GM21723 (cell line): ENCODE results near the gene RAC3.

Experiments
- ATAC-seq: cut with Tn5 transposase; IDR thresholded peaks from one replicate; pipeline ENCODE4 v1.9.1; 2021; ENCODE audit warnings: mild to moderate bottlenecking, moderate library complexity; ENCODE audit not compliant: unreplicated experiment

RAC3 gene

DNA sequence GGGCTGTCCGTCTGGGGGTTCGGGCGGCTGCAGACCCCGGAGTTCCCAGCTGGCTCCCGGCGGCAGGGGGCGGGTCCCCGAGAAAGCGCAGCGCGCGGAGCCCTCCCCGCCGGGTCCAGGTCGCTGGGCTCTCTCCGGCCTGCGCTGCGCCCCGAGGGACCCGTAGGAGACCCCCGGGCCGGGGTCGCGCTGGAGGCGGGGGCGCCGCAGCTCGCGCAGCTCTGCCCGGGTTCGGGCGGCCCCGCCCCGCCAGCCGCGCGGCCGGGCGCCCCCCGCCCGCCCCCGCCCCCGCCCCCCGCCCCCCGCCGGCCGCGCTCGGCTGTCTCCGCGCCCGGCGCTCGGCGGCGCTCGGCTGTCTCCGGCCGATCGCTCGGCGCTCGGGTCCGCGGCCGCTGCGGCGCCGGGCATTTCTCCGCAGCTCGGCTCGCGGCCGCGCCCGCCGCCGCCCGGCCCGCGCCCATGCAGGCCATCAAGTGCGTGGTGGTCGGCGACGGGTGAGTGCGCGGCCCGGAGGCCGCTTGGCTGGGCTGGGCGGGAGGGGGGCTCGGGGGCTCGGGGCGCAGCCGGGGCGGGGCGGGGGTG, at the start of gene RAC3:
TSS of gene RAC3 (plus strand) at position 376 of the 582 bp plus-strand sequence. CDS start at position 460, 84 bp downstream.
- ATAC-seq: no peak

DNA sequence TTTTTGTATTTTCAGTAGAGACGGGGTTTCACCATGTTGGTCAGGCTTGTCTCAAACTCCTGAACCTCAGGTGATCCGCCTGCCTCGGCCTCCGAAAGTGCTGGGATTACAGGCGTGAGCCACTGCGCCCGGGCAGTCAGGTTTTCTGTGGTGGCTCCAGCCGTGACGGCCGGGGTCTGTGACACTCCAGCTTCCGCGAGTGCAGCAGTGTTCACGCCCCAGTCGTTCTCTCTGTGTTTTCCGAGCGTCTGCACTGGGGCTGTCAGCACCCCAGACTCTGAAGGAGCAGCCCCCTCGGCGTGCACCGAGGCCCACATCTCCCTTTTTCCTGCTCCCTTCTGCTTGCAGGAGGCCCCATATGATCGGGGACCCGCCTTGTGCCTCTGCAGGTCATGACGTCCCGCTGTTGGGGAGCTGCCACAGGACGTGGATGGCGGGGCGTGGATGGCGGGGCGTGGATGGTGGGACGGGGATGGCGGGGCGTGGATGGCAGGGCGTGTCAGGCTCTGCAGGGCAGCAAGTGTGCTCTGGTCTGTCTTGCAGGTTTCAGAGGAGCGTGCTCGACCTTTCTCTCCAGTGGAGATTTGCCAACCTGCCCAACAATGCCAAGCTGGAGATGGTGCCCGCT, 48.4 kb upstream of the RAC3 start:
- no peak for ATAC-seq

DNA sequence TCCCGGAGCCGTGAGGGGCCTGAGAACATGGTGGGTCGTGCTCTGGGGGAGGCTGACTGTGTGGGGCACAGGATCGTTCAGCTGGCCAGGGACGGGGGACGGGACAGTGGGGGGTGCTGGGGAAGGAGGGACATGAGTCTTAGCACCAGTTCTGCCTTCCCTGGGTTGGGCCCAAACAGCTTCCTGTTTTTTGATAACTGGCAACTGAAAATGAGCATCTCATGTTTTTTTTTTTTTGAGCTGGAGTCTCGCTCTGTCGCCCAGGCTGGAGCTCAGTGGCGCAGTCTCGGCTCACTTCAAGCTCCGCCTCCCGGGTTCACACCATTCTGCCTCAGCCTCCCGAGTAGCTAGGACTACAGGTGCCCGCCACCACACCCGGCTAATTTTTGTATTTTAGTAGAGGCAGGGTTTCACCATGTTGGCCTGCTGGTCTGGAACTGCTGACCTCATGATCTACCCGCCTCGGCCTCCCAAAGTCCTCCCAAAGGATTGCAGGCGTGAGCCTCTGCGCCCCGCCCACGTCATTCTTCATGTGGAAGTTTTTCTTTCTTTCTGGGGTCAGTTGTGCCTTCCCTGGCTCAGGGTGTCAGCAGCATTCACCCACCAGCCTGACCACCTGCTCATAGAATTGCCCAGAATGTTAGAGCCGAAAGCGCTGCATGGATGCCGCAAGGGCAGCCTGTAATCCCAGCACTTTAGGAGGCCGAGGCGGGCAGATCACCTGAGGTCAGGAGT, 47.7 kb upstream of the RAC3 start:
- ATAC-seq: no peak

DNA sequence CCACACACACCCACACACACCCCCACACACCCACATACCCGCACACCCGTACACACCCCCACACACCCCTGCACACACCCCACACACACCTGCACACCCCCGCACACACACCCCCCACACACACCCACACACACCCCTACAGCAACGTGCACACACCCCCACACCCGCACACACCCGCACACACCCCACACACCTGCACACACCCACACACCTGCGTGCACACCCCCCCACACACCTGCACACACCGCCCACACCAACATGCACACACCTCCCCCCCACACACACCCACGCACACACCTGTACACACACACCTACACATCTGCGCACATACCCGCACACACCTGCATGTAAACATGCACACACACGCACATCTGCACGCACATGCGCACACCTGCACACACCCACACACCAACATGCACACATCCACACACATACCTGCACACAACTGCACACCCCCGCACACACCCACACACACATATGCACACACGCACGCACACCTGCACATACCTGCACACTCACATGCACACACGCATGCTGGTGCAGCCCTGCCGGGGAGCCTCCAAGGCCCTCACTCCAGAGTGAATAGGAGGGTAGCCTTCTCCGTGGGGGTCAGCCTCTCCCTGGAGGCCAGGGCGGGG, 46.6 kb upstream of the RAC3 start:
- no peak for ATAC-seq

DNA sequence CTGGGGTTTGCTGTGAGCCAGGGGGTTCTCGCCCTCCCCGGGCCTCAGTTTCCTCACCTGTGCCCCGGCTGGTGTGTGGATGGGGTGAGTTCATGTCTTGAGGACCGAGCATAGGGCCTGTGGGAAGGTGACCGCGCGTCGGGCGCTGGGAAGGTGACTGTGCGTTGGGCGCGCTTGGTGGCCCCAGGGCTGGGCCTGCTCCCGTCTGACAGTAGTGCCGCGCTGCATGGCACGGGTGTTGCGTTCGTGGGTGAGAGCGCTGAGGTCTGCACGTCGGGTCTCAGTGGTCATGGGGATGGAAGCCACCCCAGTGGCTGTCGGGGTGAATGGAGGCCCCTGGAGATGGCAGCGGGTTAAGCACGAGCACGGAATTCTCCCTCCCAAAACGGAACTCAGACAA, 44.9 kb upstream of the RAC3 start:
- no peak for ATAC-seq

DNA sequence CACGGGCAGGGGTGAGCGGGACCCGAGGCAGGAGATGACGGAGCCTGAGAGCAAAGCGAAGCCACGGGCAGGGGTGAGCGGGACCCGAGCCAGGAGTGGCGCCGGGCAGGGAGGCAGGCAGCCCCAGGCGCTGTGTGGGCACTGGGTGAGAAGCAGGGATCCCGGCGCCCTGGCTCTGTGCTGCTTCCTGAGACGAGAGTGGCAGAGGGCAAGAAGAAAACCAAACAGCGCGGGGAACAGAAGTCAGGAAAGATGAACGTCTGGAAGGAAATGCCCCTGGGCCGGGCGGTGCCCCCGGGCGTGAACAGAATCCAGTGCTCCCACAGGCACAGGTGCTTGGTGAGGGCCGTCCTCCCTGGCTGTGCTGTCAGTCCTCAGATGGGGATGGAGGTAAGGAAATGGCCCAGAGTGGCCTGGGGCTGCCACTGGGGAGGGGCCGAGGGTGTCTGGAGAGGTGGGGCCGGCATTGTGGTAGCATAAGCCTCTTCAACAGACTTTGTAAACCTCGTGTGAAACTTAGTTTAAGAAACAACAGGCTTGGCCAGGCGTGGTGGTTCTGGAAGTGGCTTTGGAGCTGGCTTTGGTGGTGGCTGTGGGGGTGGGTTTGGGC, 44.2 kb upstream of the RAC3 start:
- no peak for ATAC-seq

DNA sequence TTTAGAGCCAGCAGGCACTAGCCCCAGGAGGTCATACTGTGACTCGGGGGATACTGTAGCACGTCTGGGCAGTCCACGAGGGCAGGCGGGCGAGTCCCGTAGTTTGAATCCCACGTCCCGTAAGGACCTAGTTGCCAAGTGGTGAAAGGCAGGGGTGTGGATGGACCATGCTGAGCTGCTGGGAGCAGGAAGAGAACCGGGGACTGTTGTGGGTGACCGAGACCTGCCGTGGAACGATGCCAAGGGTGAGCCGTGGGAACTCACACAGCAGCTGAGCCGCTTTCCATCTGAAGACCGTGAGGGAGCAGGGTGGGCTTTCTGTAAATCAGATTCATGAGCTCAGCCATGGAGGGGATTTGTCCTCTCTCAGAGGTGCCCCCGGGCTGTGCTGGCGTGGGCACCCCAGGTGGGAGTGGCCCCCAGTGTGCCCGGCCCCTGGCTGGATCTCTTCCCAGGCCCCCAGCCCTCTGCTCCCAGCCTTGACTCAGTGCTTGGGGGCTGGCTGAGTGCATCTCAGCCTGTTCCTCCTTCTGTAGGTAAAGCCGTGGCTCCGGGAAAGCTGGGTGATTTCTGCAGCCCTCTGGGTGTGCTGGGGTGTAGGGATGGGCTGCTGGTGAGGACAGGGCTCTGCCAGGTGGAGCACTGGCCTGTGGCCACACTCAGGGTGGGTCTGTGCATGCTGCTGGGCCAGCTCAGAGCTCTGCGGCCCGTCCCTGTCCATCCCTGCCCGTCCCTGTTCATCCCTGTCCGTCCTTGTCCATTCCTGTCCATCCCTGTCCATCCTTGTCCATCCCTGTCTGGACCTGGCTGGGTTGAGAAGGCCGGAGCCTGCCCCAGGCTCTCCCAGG, 40.4 kb upstream of the RAC3 start:
- ATAC-seq: no peak

DNA sequence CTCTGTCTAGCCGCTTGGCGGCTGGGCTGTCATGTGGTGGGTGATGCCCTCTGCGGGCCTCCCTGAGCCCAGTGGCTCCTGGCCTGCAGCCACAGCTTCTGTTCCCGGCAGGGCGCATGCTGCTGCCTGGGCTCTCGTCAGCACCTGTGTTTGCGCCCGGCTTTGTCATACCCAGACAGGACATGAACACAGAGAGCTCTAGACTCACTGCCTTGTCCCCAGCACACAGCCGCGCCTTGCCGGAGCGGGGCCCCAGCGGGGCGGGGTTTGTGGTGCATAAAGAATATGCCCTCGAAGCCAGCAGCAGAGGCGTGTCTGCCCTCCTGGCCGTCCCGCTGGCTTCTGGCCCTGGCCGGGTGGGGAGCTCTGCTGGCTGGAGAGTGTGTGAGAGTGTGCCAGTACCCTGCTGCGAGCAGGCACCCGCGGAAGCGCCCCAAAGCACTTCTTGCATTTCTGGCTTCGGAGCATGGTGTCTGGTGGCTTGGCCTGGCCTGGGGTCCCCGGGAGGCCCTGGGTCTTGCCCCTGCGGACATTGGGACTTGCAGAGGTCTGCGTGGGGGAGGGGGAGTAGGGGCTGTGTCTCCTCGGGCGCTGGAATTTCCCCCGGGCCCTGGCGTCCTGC, 39.7 kb upstream of the RAC3 start:
- ATAC-seq: no peak

DNA sequence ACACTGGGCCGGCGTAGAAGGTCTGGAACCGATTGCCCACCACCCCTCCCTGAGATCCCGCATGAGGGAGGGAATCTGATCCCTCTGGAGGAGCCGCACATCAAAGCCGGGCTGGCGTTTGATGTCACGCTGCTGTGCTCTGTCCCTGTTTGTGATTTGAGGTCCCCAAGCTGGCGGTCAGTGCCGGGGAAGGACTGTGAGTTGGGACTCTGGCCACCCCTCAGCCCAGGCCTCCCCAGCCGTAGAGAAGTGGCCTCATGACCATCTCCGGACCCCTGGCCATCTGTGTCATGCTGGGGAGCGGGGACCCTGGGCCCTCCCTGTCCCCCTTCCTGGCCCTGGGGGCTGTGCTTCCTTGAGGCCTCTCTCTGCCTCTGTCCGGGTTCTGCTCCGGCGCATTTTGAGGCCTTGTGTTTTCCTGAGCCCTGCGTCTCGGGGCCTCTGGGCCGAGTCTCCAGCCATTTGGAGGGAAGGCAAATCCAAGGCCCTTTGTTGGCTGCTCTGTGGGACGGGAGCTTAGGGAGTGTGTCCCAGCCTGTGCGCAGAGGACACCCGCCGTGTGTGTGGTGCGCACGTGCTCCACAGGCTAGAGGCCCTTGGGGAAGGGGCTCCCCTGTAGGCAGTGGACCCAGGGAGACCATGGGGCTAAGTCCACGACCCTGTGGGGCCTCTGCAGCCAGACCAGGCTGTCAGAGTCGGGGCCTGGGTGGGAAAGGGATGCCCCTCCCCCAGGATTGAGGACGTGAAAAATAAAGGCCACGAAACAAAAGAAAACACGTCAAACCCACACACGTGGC, 39.0 kb upstream of the RAC3 start:
- no peak for ATAC-seq

DNA sequence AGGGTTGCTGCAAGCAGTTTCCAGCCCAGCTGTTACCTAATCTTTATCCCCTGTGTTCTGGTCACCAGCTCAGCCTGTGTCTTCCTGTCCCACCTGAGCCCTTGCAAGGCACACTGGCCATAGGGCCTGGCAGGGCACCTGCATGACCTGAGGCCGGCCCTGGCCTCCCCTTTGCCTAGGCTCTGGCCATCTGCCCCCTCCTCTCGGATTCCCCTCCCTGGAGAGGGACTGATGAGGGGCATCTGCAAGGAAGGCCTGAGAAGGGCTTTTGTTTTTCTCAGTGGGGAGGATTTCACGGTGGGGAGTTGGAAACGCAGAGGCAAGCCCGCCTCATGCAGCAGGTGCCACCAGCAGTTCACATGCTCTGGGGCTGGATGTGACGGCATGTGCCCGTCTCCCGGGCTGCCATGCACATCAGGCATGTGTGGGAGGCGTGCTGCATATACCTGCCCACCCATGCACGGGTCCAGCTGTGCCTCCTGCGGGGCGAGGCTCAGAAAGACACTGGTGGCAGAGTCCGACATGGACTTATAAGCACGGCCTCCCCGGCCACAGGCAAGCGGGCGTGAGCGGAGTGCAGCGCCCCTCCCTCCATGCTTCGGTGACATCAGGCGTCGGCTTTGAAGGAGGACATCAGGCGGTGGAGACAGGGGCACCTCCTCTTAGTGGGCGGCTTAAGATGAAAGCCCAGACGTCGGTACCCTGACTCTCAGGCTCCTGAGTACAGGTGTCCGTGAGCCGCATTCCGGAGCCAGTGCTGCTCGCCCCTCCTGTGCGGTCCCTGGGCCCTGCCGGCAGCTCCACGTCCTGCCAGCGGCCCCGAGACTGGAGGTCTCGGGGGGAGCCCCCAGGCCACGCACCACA, 37.5 kb upstream of the RAC3 start:
- ATAC-seq: no peak

DNA sequence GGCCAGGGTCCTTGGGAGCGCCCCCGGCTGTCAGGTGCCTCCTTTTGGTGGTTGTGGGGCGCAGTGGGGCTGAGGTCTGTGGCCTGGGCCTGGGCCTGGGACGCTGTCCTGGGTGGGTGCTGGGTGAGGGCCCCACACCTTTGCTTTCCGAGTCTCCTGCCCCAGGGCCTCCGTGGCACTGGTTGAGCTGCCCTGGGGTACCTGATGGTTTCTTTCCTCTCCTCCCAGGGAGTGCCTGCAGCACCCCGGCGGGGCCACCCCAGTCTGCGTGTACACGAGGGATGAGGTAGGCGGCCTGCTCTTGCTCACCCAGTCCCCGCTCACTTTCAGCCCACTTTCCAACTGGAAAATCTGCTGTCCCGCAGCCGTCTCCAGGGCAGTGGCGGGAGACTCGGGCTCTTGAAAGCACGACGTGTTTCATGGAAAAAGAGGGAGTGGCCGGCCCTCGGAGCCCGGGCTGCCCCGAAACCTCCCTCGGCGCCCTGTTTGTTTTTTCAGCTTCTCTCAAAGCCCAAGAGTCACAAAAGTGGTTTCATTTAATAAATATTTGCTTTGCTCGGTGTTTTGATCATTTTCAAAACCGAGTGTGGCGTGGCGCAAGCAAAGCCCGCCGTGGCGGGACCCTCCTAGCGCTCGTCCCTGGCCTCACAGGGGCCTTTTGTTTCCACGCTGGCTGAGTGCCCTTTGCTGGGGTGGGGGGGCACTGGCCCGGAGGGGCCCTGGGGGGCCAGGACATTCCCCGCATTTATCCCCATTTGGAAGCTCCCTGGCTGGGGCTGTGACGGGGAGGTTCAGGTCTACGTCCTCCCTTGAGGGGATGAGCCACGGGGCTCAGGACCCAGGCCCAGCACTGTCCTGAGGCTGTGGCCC, 36.6 kb upstream of the RAC3 start:
- no peak for ATAC-seq

DNA sequence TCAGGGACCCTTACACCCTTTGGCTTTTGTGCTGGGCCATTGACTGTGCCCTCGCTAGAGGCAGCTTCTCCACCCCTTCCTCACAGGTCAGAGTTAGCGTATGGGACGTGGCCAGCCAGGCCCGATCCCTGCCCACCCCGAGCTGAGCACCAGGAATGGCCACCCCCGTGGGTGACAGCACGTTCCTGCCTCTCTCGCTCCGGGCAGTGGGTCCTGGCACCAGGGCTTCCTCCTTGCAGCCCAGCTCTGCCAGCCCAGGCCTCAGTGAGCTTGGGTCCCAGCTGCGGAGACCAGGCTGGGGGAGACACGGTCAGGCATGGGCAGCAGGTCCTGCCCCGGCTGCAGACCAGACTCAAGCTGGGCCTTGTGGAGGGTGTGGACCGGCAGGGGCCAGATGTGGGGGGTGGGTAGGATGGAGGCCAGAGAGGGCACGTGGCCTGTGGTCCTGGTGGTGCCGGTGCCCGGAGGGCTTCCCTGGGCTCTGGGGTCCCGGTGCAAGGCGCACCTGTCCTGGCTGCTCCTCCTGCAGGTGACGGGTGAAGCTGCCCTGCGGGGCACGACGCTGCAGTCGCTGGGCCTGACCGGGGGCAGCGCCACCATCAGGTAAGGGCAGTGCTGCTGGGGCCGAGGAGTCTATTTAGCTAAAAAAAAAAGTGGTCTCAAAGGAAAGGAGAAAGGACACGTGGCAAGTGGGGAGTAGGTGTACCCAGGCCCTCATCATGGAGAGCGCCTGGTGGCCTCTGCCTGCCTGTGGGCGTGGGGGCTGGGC, 35.8 kb upstream of the RAC3 start:
- no peak for ATAC-seq

DNA sequence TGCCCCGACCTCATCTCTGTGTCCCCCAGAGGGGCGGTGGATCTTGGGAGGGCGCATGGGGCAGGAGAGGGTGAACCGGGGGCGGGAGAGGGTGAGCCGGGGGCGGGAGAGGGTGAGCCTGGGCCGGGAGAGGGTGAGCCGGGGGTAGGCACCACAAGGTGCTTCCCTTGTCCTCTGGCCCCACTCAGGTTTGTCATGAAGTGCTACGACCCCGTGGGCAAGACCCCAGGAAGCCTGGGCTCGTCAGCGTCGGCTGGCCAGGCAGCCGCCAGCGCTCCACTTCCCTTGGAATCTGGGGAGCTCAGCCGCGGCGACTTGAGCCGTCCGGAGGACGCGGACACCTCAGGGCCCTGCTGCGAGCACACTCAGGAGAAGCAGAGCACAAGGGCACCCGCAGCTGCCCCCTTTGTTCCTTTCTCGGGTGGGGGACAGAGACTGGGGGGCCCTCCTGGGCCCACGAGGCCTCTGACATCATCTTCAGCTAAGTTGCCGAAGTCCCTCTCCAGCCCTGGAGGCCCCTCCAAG, 35.2 kb upstream of the RAC3 start:
- ATAC-seq: no peak

DNA sequence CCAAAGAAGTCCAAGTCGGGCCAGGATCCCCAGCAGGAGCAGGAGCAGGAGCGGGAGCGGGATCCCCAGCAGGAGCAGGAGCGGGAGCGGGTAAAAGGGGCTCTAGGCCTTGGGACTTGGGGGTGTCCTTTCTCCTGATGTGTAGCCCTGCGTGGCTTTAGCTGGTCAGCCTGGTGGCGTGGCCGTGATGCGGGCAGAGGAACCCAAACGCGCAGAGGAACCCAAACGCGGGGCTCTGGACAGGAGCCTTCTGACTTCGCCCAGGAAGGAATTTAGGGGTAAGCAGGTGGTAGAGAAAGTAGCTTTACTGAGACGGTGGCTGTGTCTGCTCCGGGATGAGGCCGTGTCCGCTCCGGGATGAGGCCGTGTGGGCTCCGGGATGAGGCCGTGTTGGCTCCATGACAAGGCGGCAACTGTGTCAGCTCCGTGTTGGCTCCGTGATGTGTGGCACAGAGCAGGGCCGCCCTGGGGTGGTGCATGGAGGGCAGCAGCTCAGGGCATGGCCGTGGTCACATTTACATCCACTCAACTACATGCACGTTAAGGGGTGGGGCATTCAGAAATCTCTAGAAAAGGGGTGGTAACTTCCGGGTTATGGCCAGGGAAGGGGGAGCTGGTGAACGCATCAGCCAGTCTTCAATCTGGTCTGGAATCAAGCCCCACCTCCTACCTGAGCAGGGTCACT, 34.6 kb upstream of the RAC3 start:
- ATAC-seq: no peak

DNA sequence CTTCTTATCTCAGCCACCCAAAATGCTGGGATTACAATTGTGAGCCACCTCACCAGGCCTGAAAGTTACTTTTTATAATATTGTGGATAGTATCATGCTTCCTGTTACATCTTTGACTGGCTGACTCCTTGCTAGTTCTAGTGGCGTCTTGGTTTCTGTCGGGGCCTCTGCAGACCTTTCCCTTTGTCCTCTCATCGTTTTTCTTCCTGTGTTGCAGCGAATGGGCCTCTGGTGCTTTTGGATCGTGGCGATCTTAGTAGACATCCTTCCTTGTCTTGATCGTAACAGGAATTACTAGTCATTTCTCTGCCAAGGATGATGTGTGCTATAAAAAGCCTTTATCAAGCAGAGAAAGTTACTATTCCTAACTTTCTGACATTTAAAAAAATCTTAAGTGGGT, 33.3 kb upstream of the RAC3 start:
- no peak for ATAC-seq
